Progenitor cell of endocrine pancreas (in vitro differentiated cells): Measurements from ENCODE around the gene EDC4. TPM values are rescaled to one million over a fixed set of nuclear protein-coding genes. Genes with fewer than 3 reads are reported as not detected.

ENCODE experiments used
- DNase-seq: peaks from one replicate; pipeline ENCODE4 v3.0.0; 2021; ENCODE audit warnings: low spot score; ENCODE audit not compliant: unreplicated experiment
- H3K27ac Mint-ChIP-seq: 2 replicates; pipeline ENCODE4 v1.8.0; 2021; ENCODE audit warnings: mild to moderate bottlenecking, moderate library complexity, mixed read lengths
- H3K27me3 Mint-ChIP-seq: 2 replicates; pipeline ENCODE4 v1.8.0; 2021; ENCODE audit warnings: mixed read lengths
- H3K36me3 Mint-ChIP-seq: 2 replicates; pipeline ENCODE4 v1.8.0; 2022; ENCODE audit warnings: mixed read lengths; ENCODE audit not compliant: insufficient read depth
- H3K4me1 Mint-ChIP-seq: 2 replicates; pipeline ENCODE4 v1.8.0; 2021; ENCODE audit warnings: low read depth, mixed read lengths
- H3K4me3 Mint-ChIP-seq: 2 replicates; pipeline ENCODE4 v1.8.0; 2021; ENCODE audit warnings: low read depth, mild to moderate bottlenecking, moderate library complexity, mixed read lengths
- H3K9me3 Mint-ChIP-seq: 2 replicates; pipeline ENCODE4 v1.8.0; 2021; ENCODE audit warnings: low read depth, mixed read lengths
- CTCF ChIP-seq: fragments of 200-600 bp; sonication (generic); IDR thresholded peaks from one replicate; pipeline ENCODE4 v1.5.0; 2021; ENCODE audit warnings: antibody characterized with exemption, mild to moderate bottlenecking; ENCODE audit not compliant: unreplicated experiment
- total RNA-seq: library from RNA; stranded (reverse); gene quantifications from 2 replicates; pipeline ENCODE4 v1.2.1, GENCODE V29; 2021

The EDC4 gene
- total RNA-seq, 1 donor from 2014 or later = 110 TPM

- TF ChIP-seq CTCF = no peak
- Mint-ChIP-seq H3K4me3 (no peak overlapping the region), H3K9me3 (no peaks in the 10 kb centered on the region), H3K27me3 (no peaks in the 10 kb centered on the region), H3K36me3 (peaks cover 15% of the 10 kb centered on the region), H3K4me1 (peaks cover 11% of the 10 kb centered on the region), H3K27ac (no peak overlapping the region)
- DNase-seq = no peak
Measured at GRCh38 chr16:67879462-67879861, 6.6 kb downstream of the EDC4 start.

GRCh38 chr16:67879936-67880335 lies 7.1 kb downstream of the EDC4 start:
- no peak for TF ChIP-seq CTCF
- H3K4me3 Mint-ChIP-seq = no peak overlapping the region
- no peaks in the 10 kb centered on the region for H3K9me3 Mint-ChIP-seq
- no peak for DNase-seq
- H3K27me3 Mint-ChIP-seq = no peaks in the 10 kb centered on the region
- peaks cover 17% of the 10 kb centered on the region for H3K36me3 Mint-ChIP-seq
- peaks cover 8% of the 10 kb centered on the region for H3K4me1 Mint-ChIP-seq
- H3K27ac Mint-ChIP-seq = no peak overlapping the region

- H3K36me3 Mint-ChIP-seq = peaks cover 17% of the 10 kb centered on the region
- DNase-seq = no peak
- peaks cover 2% of the 10 kb centered on the region for H3K4me1 Mint-ChIP-seq
- H3K9me3 Mint-ChIP-seq = no peaks in the 10 kb centered on the region
- H3K27me3 Mint-ChIP-seq = no peaks in the 10 kb centered on the region
- TF ChIP-seq CTCF = no peak
- H3K27ac Mint-ChIP-seq = no peak overlapping the region
- H3K4me3 Mint-ChIP-seq = no peak overlapping the region
Measured at GRCh38 chr16:67880584-67880983, 7.7 kb downstream of the EDC4 start.

- DNase-seq = no peak
- Mint-ChIP-seq H3K4me1 (peaks cover 2% of the 10 kb centered on the region), H3K36me3 (peaks cover 19% of the 10 kb centered on the region), H3K9me3 (no peaks in the 10 kb centered on the region), H3K4me3 (no peak overlapping the region), H3K27me3 (no peaks in the 10 kb centered on the region), H3K27ac (no peak overlapping the region)
- TF ChIP-seq CTCF = no peak
Measured at GRCh38 chr16:67881621-67882161, 8.8 kb downstream of the EDC4 start.

- H3K36me3 Mint-ChIP-seq = peaks cover 17% of the 10 kb centered on the region
- TF ChIP-seq CTCF = no peak
- no peak overlapping the region for H3K4me3 Mint-ChIP-seq
- DNase-seq = no peak
- H3K27me3 Mint-ChIP-seq = no peaks in the 10 kb centered on the region
- H3K9me3 Mint-ChIP-seq = no peaks in the 10 kb centered on the region
- H3K27ac Mint-ChIP-seq = peak overlapping the region; percentile 67
- peaks cover 2% of the 10 kb centered on the region for H3K4me1 Mint-ChIP-seq
Measured at GRCh38 chr16:67882374-67883145, 9.7 kb downstream of the EDC4 start.
